Heart right ventricle (tissue), 16 donors: Measurements from ENCODE around the gene LEP. TPM values are rescaled to one million over a fixed set of nuclear protein-coding genes. Genes with fewer than 3 reads are reported as not detected.

Source experiments
- ATAC-seq, 8 donors: fragments of 200-7000 bp; cut with Tn5 transposase; one replicate each; pipeline ENCODE4 v1.9.1; 2020; ENCODE audit warnings: mild to moderate bottlenecking in 8 of 8, moderate library complexity in 8 of 8, moderate number of reproducible peaks in 1 of 8
- DNase-seq, 2 donors: peaks; one replicate each; pipeline ENCODE4 v3.0.0-alpha.2; 2020
- H3K27ac ChIP-seq, 10 donors: fragments of 200-600 bp; sonication (generic) in 2 of 10; one replicate each; pipeline versions ENCODE4 v1.5.0 to v1.8.0; 2020 to 2022; ENCODE audit warnings: mild to moderate bottlenecking in 3 of 10
- H3K27me3 ChIP-seq, 7 donors: fragments of 200-600 bp; one replicate each; pipeline ENCODE4 v1.8.0; 2021 to 2022; ENCODE audit warnings: mild to moderate bottlenecking in 2 of 7
- H3K36me3 ChIP-seq, 9 donors: fragments of 200-600 bp; sonication (generic) in 1 of 9; one replicate each; pipeline versions ENCODE4 v1.5.0 to v1.8.0; 2020 to 2022; ENCODE audit warnings: mild to moderate bottlenecking in 2 of 9
- H3K4me1 ChIP-seq, 9 donors: fragments of 200-600 bp; sonication (generic) in 1 of 9; one replicate each; pipeline versions ENCODE4 v1.5.0 to v1.8.0; 2020 to 2022; ENCODE audit warnings: mild to moderate bottlenecking in 4 of 9
- H3K4me3 ChIP-seq, 10 donors: fragments of 200-600 bp; sonication (generic) in 2 of 10; one replicate each; pipeline versions ENCODE4 v1.5.0 to v1.8.0; 2020 to 2022; ENCODE audit warnings: mild to moderate bottlenecking in 7 of 10, moderate library complexity in 2 of 10
- H3K9me3 ChIP-seq, 11 donors: fragments of 200-600 bp in 10 of 11; sonication (generic) in 2 of 11; one replicate each; pipeline versions ENCODE4 v1.5.0 to v1.8.0; 2013 to 2022; ENCODE audit warnings: mild to moderate bottlenecking in 2 of 11, control low read depth in 1 of 11, moderate library complexity in 1 of 11
- WGBS, 2 donors: extraction: QIAGEN DNeasy Blood & Tissue Kit; methylation state at CpG; one replicate each; pipeline ENCODE4 v1.1.7; 2013; ENCODE audit warnings: inconsistent platforms in 1 of 2; 5-methylcytosine and 5-hydroxymethylcytosine counted together
- intact Hi-C, 10 donors: fragments of 100-400 bp; cut with DNase I; formaldehyde crosslinking; loops; one replicate each; pipeline versions ENCODE4 v1.11.1 to v1.14.2; 2022
- microRNA-seq, 2 donors: library from miRNA; unstranded; fragments of <30 nt; microRNA quantifications; one replicate each; pipeline ENCODE4 v1.2.0, GENCODE V29; 2021
- polyA plus RNA-seq, 2 donors: library from polyadenylated mRNA; stranded (reverse); fragments of 200-250 nt; gene quantifications; one replicate each; pipeline ENCODE4 v1.2.3, GENCODE V29; 2013
- total RNA-seq, 10 donors: library from RNA; stranded (reverse); fragmentation: NEBNext Ultra II Directional in 3 of 10; extraction: Animal tissue kit (Norgen Biotek cat#: 25700) in 3 of 10; gene quantifications; one replicate each; pipeline versions ENCODE4 v1.2.1 to v1.2.4, GENCODE V29; 2021 to 2023
- TF ChIP-seq, protein P1 (sequence below), 9 donors: fragments of 200-600 bp; sonication (generic) in 2 of 9; IDR thresholded peaks; one replicate each; pipeline versions ENCODE4 v1.5.0 to v1.8.0; 2021 to 2022; ENCODE audit warnings: antibody characterized with exemption in 9 of 9, mild to moderate bottlenecking in 5 of 9, moderate library complexity in 1 of 9
- donor health status: Arrhythmogenic right ventricular cardiomyopathy.
- donor health status: ischemic (EF 13 %, LVEDD 7.1; RV severe dilation, severe dysfunction).
- donor health status: healthy with polysubstance abuse.
- donor health status: DM: no; HTN: yes; CAD: no.
- donor health status: DM: no; HTN: no; CAD: no.
- donor health status: ischemic (EF 25% LVEDD 6.9; RV normal size, moderate dysfunction).
- donor health status: ischemic (EF 25% LVEDD 5.7; RV mildly dilated, moderate dysfunction).
- donor health status: healthy.
- donor health status: DM: yes; HTN: yes; CAD: no.
- donor health status: Ischemic cardiomyopathy.
- donor health status: ischemic (EF 35%, LVEDD 5.7; RV mildly dilated, moderate dysfunction).
- donor health status: nonischemic (EF 11% LVEDD 7.7; RV severe dilation, severe dysfunction).
- donor health status: DM: yes; HTN: yes; CAD: no.
- donor health status: PGD.
- donor health status: ischemic (EF 29% LVEDD 5.4; RV normal size, mild dysfunction).
- donor health status: nonischemic (EF 23%, LVEDD 6.1; RV moderate dilation, normal function).

The LEP gene
- total and polyA plus RNA-seq, 12 donors, result 0.10 to 5.0 (median 0.52) TPM; not detected in 2

DNA sequence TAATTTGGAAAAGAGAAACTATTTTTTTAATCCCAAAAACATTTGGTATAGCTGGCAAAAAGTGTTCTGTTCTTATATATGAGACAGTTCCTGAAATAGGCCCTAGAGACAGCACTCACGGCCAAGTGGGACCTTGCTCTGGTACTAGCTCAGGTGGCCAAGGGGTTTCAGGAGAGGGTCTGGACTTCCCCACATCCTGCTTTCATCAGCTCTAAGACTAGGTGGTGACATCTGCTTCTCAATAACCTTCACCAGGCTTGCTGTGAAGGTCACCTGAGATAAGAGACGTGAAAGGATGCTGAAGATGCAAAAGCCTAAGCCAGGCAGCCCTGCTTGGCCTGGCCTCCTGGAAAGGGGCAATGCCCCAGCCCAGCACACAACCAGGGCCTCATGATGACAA lies 62.1 kb downstream of the LEP start:
- no peak for DNase-seq
- H3K36me3 ChIP-seq, result peaks cover 0 to 58% (median 24%) of the 10 kb centered on the region in 9 donors
- intact Hi-C loops, result no loop called here
- no peak for ATAC-seq
- TF ChIP-seq, protein P1, sequence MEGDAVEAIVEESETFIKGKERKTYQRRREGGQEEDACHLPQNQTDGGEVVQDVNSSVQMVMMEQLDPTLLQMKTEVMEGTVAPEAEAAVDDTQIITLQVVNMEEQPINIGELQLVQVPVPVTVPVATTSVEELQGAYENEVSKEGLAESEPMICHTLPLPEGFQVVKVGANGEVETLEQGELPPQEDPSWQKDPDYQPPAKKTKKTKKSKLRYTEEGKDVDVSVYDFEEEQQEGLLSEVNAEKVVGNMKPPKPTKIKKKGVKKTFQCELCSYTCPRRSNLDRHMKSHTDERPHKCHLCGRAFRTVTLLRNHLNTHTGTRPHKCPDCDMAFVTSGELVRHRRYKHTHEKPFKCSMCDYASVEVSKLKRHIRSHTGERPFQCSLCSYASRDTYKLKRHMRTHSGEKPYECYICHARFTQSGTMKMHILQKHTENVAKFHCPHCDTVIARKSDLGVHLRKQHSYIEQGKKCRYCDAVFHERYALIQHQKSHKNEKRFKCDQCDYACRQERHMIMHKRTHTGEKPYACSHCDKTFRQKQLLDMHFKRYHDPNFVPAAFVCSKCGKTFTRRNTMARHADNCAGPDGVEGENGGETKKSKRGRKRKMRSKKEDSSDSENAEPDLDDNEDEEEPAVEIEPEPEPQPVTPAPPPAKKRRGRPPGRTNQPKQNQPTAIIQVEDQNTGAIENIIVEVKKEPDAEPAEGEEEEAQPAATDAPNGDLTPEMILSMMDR (IDR thresholded peaks at IDR 0.05), result no peak
- H3K9me3 ChIP-seq, result no peaks in the 10 kb centered on the region
- peaks cover 0 to 11% (median 5%) of the 10 kb centered on the region in 9 donors for H3K4me1 ChIP-seq
- H3K4me3 ChIP-seq, result no peak overlapping the region
- no peak overlapping the region for H3K27ac ChIP-seq
- whole genome bisulfite sequencing, 2 donors, result 77 to 81% methylated on average over 2 of the region's 2 CpGs
- H3K27me3 ChIP-seq, result no peaks in the 10 kb centered on the region

DNA sequence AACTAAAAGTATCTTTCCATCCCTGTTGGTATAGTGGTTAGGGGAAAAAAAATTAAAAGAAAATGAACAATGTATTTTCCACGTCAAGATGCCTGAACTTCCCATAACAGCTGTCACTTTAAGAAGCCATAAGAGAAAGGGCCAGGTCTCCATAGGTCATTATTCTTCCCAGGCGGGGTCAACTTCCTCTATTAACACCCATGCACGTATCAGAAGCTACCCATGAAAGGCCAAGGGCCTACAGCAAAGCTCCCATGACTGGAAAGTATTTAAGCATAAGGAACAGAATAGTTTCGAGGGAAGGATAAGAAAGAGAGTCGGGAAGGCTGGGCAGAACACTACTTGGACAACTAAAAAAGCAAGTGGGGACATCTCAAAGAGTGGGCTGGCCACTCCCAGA lies 62.6 kb downstream of the LEP start:
- TF ChIP-seq, protein P1 (IDR thresholded peaks at IDR 0.05), result no peak
- H3K27me3 ChIP-seq, result no peaks in the 10 kb centered on the region
- ATAC-seq (no peak), DNase-seq (no peak)
- H3K27ac ChIP-seq, result no peak overlapping the region
- 85 to 86% methylated on average over 5 of the region's 5 CpGs for WGBS, 2 donors
- intact Hi-C loops, result no loop called here
- no peaks in the 10 kb centered on the region for H3K9me3 ChIP-seq
- no peak overlapping the region for H3K4me3 ChIP-seq
- H3K4me1 ChIP-seq, result peaks cover 0 to 11% (median 5%) of the 10 kb centered on the region in 9 donors
- H3K36me3 ChIP-seq, result peaks cover 0 to 64% (median 29%) of the 10 kb centered on the region in 9 donors

DNA sequence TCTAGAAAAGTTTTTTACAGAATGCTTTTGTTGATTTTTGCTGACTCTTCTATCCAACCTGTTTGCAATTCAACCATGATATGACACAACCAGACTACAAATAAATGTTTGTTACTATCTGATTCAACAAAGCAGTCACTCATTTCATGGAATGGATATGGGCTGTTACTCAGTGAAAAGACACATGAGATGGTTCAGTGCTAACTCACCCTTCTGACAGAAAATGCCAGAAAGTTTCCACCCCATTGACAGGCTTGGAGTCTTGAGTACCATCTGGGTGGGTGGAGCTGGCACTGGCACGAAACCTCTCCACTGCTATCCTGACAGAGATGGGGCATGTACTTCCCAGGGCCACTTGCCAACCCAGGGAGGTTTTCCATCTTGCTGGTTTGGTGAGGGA lies 63.1 kb downstream of the LEP start:
- Histone ChIP-seq H3K27ac (no peak overlapping the region), H3K4me3 (no peak overlapping the region), H3K36me3 (peaks cover 0 to 69% (median 30%) of the 10 kb centered on the region in 9 donors), H3K27me3 (no peaks in the 10 kb centered on the region), H3K9me3 (no peaks in the 10 kb centered on the region), H3K4me1 (peaks cover 0 to 11% (median 5%) of the 10 kb centered on the region in 9 donors)
- DNase-seq (no peak), ATAC-seq (peak in 2 of 8 donors; percentile 14 to 18)
- intact Hi-C loops, result no loop called here
- TF ChIP-seq, protein P1 (IDR thresholded peaks at IDR 0.05), result no peak
- 65 to 74% methylated on average over 1 of the region's 1 CpG for WGBS, 2 donors

DNA sequence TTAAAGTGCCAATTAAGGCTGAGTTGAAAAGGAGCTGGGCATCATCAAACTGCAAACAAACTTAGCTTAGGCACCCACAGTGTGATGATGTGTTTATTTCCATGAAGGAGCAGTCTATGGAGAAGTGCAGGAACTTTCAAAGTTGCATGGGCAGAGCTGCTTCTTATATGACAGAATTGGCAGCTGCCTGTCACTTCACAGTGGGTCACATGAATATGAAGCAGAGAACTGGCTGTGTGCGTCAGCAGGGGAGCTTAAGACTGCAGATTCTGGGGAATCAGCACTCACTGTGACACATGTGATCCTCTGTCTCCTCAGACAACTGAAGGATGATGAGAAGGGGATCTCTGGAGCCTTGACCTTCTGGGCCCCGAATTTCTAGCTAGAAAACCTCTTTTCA lies 66.0 kb downstream of the LEP start:
- peaks cover 0 to 7% (median 5%) of the 10 kb centered on the region in 9 donors for H3K4me1 ChIP-seq
- TF ChIP-seq, protein P1 (IDR thresholded peaks at IDR 0.05), result no peak
- intact Hi-C loops, result no loop called here
- H3K27ac ChIP-seq, result no peak overlapping the region
- H3K4me3 ChIP-seq, result no peak overlapping the region
- ATAC-seq, result no peak
- 91% methylated on average over 2 of the region's 2 CpGs for WGBS, 2 donors
- H3K9me3 ChIP-seq, result no peaks in the 10 kb centered on the region
- H3K36me3 ChIP-seq, result peaks cover 0 to 95% (median 53%) of the 10 kb centered on the region in 9 donors
- no peaks in the 10 kb centered on the region for H3K27me3 ChIP-seq
- DNase-seq, result no peak

Small RNA genes within 50 kb of the gene (microRNA-seq; reads per million reads assigned to microRNA genes)
- gene MIR129-1, result 0 reads per million in 2 donors

Other genes starting within 250 kb of the LEP start
- gene LRRC4, start 209.8 kb upstream of the LEP start, total RNA-seq, result 1 to 10 TPM; 2.1 to 7.3 (median 3.1) TPM
- 1 to 10 TPM in 1 of 2 donors, under 1 TPM in 1; 0.75 to 1.4 TPM for gene LRRC4, start 209.8 kb upstream of the LEP start, polyA plus RNA-seq
- 10 to 100 TPM; 21.5 to 40.3 (median 28.3) TPM for gene RBM28, start 102.6 kb downstream of the LEP start, total RNA-seq
- 10 to 100 TPM; 16.6 to 96.9 TPM for gene RBM28, start 102.6 kb downstream of the LEP start, polyA plus RNA-seq
- 1 to 10 TPM in 9 of 10 donors, under 1 TPM in 1; 0.73 to 3.1 (median 2.0) TPM for gene PRRT4, start 120.4 kb downstream of the LEP start, total RNA-seq
- 1 to 10 TPM in 1 of 2 donors, under 1 TPM in 1; 0.67 to 2.0 TPM for gene PRRT4, start 120.4 kb downstream of the LEP start, polyA plus RNA-seq
- 10 to 100 TPM in 9 of 10 donors, 1 to 10 TPM in 1; 9.3 to 32.8 (median 13.6) TPM for gene IMPDH1, start 168.7 kb downstream of the LEP start, total RNA-seq
- gene IMPDH1, start 168.7 kb downstream of the LEP start, polyA plus RNA-seq, result 10 to 100 TPM; 22.7 to 23.0 TPM
- gene HILPDA, start 214.6 kb downstream of the LEP start, total RNA-seq, result 10 to 100 TPM in 3 of 10 donors, 1 to 10 TPM in 7; 4.5 to 65.0 (median 6.7) TPM
- 1 to 10 TPM; 5.6 to 8.3 TPM for gene HILPDA, start 214.6 kb downstream of the LEP start, polyA plus RNA-seq
- gene METTL2B, start 235.5 kb downstream of the LEP start, total RNA-seq, result 10 to 100 TPM; 17.1 to 24.2 (median 19.4) TPM
- 10 to 100 TPM; 10.0 to 10.5 TPM for gene METTL2B, start 235.5 kb downstream of the LEP start, polyA plus RNA-seq